ENCODE results near the gene INTS3.
"Not testable (repeated sequence)": the region's sequence is repeated elsewhere in the genome, so short reads cannot be mapped to it uniquely, and the experiment has no call there.

The INTS3 gene

GRCh38 chr1:153711026-153711425, 16.8 kb upstream of the INTS3 start:
- no peak for DNase-seq (ENCODE audit: low read depth)

- not testable (repeated sequence) for DNase-seq (ENCODE audit: low read depth)
Observed at GRCh38 chr1:153716211-153716610, 11.6 kb upstream of the INTS3 start.

- DNase-seq (ENCODE audit: low read depth), result no peak
Observed at GRCh38 chr1:153717330-153717729, 10.5 kb upstream of the INTS3 start.

- DNase-seq (ENCODE audit: low read depth), result no peak
Observed at GRCh38 chr1:153723687-153724086, 4.2 kb upstream of the INTS3 start.

- not testable (repeated sequence) for DNase-seq (ENCODE audit: low read depth)
Observed at GRCh38 chr1:153724634-153725033, 3.2 kb upstream of the INTS3 start.

GRCh38 chr1:153728305-153729066, 636 bp downstream of the INTS3 start:
- peak; percentile 65 for DNase-seq (ENCODE audit: low read depth)

GRCh38 chr1:153730468-153730988, 2.7 kb downstream of the INTS3 start:
- no peak for DNase-seq (ENCODE audit: low read depth)

- no peak for DNase-seq (ENCODE audit: low read depth)
Observed at GRCh38 chr1:153733970-153734369, 6.1 kb downstream of the INTS3 start.

GRCh38 chr1:153734396-153735089, 6.7 kb downstream of the INTS3 start:
- no peak for DNase-seq (ENCODE audit: low read depth)

GRCh38 chr1:153735090-153735420, 7.2 kb downstream of the INTS3 start:
- DNase-seq (ENCODE audit: low read depth), result no peak

- no peak for DNase-seq (ENCODE audit: low read depth)
Observed at GRCh38 chr1:153741986-153742385, 14.1 kb downstream of the INTS3 start.

- peak; percentile 27 for DNase-seq (ENCODE audit: low read depth)
Observed at GRCh38 chr1:153742411-153743142, 14.7 kb downstream of the INTS3 start.

GRCh38 chr1:153745417-153745816, 17.6 kb downstream of the INTS3 start:
- DNase-seq (ENCODE audit: low read depth), result no peak

- DNase-seq (ENCODE audit: low read depth), result no peak
Observed at GRCh38 chr1:153746174-153746573, 18.3 kb downstream of the INTS3 start.

- DNase-seq (ENCODE audit: low read depth), result no peak
Observed at GRCh38 chr1:153748903-153749302, 21.1 kb downstream of the INTS3 start.

- peak; percentile 81 for DNase-seq (ENCODE audit: low read depth)
Observed at GRCh38 chr1:153749408-153750005, 21.7 kb downstream of the INTS3 start.

- DNase-seq (ENCODE audit: low read depth), result no peak
Observed at GRCh38 chr1:153750026-153750995, 22.5 kb downstream of the INTS3 start.

GRCh38 chr1:153752072-153752471, 24.2 kb downstream of the INTS3 start:
- DNase-seq (ENCODE audit: low read depth), result no peak

- DNase-seq (ENCODE audit: low read depth), result peak; percentile 44
Observed at GRCh38 chr1:153752571-153753195, 24.8 kb downstream of the INTS3 start.

GRCh38 chr1:153754266-153754665, 26.4 kb downstream of the INTS3 start:
- no peak for DNase-seq (ENCODE audit: low read depth)

GRCh38 chr1:153760440-153760839, 32.6 kb downstream of the INTS3 start:
- DNase-seq (ENCODE audit: low read depth), result peak; percentile 18

Measured in EH (cell line).